Spleen (tissue), 11 donors: ENCODE data around the gene LRRC32. TPM values are rescaled to one million over a fixed set of nuclear protein-coding genes. Genes with fewer than 3 reads are reported as not detected.

Experiments
- DNase-seq: peaks from one replicate; pipeline ENCODE4 v3.0.0-alpha.2; 2020
- H3K27ac ChIP-seq, 8 donors: fragments of 200-600 bp; sonication (generic) in 7 of 8; 1 replicate in 4 of 8; 2 replicates in 4 of 8; pipeline versions ENCODE4 v1.5.0 to v1.8.0; 2016 to 2021; ENCODE audit warnings: inconsistent platforms in 4 of 8, mild to moderate bottlenecking in 4 of 8, moderate library complexity in 1 of 8
- H3K27me3 ChIP-seq, 7 donors: fragments of 200-600 bp; sonication (generic) in 6 of 7; replicated peaks in 1 of 7; 1 replicate in 4 of 7; 2 replicates in 3 of 7; pipeline versions ENCODE4 v1.5.0 to v1.8.0; 2016 to 2021; ENCODE audit warnings: inconsistent platforms in 3 of 7, mild to moderate bottlenecking in 1 of 7
- H3K36me3 ChIP-seq, 6 donors: fragments of 200-600 bp; sonication (generic) in 5 of 6; 1 replicate in 4 of 6; 2 replicates in 2 of 6; pipeline versions ENCODE4 v1.5.0 to v1.8.0; 2016 to 2021; ENCODE audit warnings: inconsistent platforms in 2 of 6
- H3K4me1 ChIP-seq, 6 donors: fragments of 200-600 bp; sonication (generic) in 5 of 6; 1 replicate in 3 of 6; 2 replicates in 3 of 6; pipeline versions ENCODE4 v1.5.0 to v1.8.0; 2016 to 2021; ENCODE audit warnings: inconsistent platforms in 3 of 6
- H3K4me3 ChIP-seq, 8 donors: fragments of 200-600 bp; sonication (generic) in 7 of 8; 1 replicate in 4 of 8; 2 replicates in 4 of 8; pipeline versions ENCODE4 v1.5.0 to v1.8.0; 2016 to 2021; ENCODE audit warnings: inconsistent platforms in 4 of 8, mild to moderate bottlenecking in 4 of 8, moderate library complexity in 2 of 8
- H3K9me3 ChIP-seq, 8 donors: fragments of 200-600 bp; sonication (generic) in 7 of 8; 1 replicate in 4 of 8; 2 replicates in 4 of 8; pipeline versions ENCODE4 v1.5.0 to v1.8.0; 2016 to 2021; ENCODE audit warnings: inconsistent platforms in 4 of 8
- CTCF ChIP-seq, 11 experiments: fragments of 200-600 bp in 7 of 11; fragments of 450-650 bp in 4 of 11; sonication (generic) in 4 of 11; IDR thresholded peaks in 8 of 11; conservative IDR thresholded peaks in 3 of 11; 1 replicate in 7 of 11; 2 replicates in 4 of 11; pipeline versions ENCODE4 v1.4.0 to v1.8.0; 2016 to 2021; ENCODE audit warnings: antibody characterized with exemption in 11 of 11, inconsistent platforms in 4 of 11, mild to moderate bottlenecking in 1 of 11
- POLR2A ChIP-seq, 3 donors: fragments of 450-650 bp; IDR thresholded peaks; one replicate each; pipeline ENCODE4 v1.5.1; 2017; ENCODE audit warnings: antibody characterized with exemption in 3 of 3, mild to moderate bottlenecking in 1 of 3
- POLR2AphosphoS5 ChIP-seq, 3 donors: sonication (generic); formaldehyde crosslinking; IDR thresholded peaks; one replicate each; pipeline ENCODE4 v1.5.1; 2017; ENCODE audit warnings: antibody characterized with exemption in 3 of 3
- WGBS, 5 donors: extraction: QIAGEN DNeasy Blood & Tissue Kit in 3 of 5; methylation state at CpG; one replicate each; pipeline versions ENCODE4 v1.1.5 to v1.1.7; 2013 to 2018; 5-methylcytosine and 5-hydroxymethylcytosine counted together
- intact Hi-C: fragments of 100-400 bp; cut with DNase I; formaldehyde crosslinking; loops from one replicate; pipeline ENCODE4 v1.15.0; 2023; ENCODE audit warnings: low total_unique reads
- polyA plus RNA-seq, 3 donors: library from polyadenylated mRNA; stranded (reverse); fragments of 200-250 nt; gene quantifications; one replicate each; pipeline ENCODE4 v1.2.1, GENCODE V29; 2013
- total RNA-seq, 7 donors: library from RNA; depleted of rRNA in 3 of 7; stranded (reverse); fragments of >200 nt in 3 of 7; fragmentation: NEBNext Ultra II Directional in 4 of 7; extraction: Animal tissue kit (Norgen Biotek cat#: 25700) in 4 of 7; gene quantifications; one replicate each; pipeline versions ENCODE4 v1.1.0 to v1.2.1, GENCODE V29; 2016 to 2021
- donor health status: healthy with polysubstance abuse.
- donor health status: DM: no; HTN: no; CAD: no; lungs with moderate emphysema.
- donor health status: DM: no; HTN: no; CAD: no.
- donor health status: Bipolar disorder and iron deficiency.
- donor health status: healthy.
- donor health status: DM: no; HTN: no; CAD: no.
- donor health status: DM: yes; HTN: yes; CAD: no.

Gene LRRC32
- total and polyA plus RNA-seq, 10 donors = 25.9 to 214 (median 74.3) TPM

GRCh38 chr11:76641905-76642304 lies 28.6 kb downstream of the LRRC32 start:
- 87 to 95% (median 90%) methylated on average over 4 of the region's 4 CpGs for WGBS, 5 donors
- no peak for TF ChIP-seq CTCF (IDR thresholded peaks at IDR 0.05 in 8 of 11, conservative IDR thresholded peaks at IDR 0.05 in 3 of 11)
- no peak for TF ChIP-seq POLR2A (IDR thresholded peaks at IDR 0.05)
- no peak for TF ChIP-seq POLR2AphosphoS5 (IDR thresholded peaks at IDR 0.05)
- Histone ChIP-seq H3K4me1 (peaks cover 12 to 26% (median 17%) of the 10 kb centered on the region in 6 donors), H3K4me3 (no peak overlapping the region), H3K9me3 (peaks cover 0 to 6% (median 3%) of the 10 kb centered on the region in 8 donors), H3K27ac (no peak overlapping the region), H3K27me3 (peaks cover 0 to 6% (median 0%) of the 10 kb centered on the region in 7 donors), H3K36me3 (no peaks in the 10 kb centered on the region)
- intact Hi-C loops = no loop called here
- DNase-seq = no peak

- H3K4me3 ChIP-seq = no peak overlapping the region
- H3K9me3 ChIP-seq = no peaks in the 10 kb centered on the region
- H3K36me3 ChIP-seq = no peaks in the 10 kb centered on the region
- intact Hi-C loops = no loop called here
- peaks cover 20 to 38% (median 28%) of the 10 kb centered on the region in 6 donors for H3K4me1 ChIP-seq
- 79 to 88% (median 86%) methylated on average over 5 of the region's 5 CpGs for WGBS, 5 donors
- no peak for TF ChIP-seq CTCF (IDR thresholded peaks at IDR 0.05 in 8 of 11, conservative IDR thresholded peaks at IDR 0.05 in 3 of 11)
- TF ChIP-seq POLR2AphosphoS5 (IDR thresholded peaks at IDR 0.05) = no peak
- TF ChIP-seq POLR2A (IDR thresholded peaks at IDR 0.05) = no peak
- peaks cover 0 to 6% (median 0%) of the 10 kb centered on the region in 7 donors for H3K27me3 ChIP-seq
- H3K27ac ChIP-seq = no peak overlapping the region
- DNase-seq = no peak
These were observed 30.0 kb downstream of the LRRC32 start for GRCh38 chr11:76640501-76640900.

- peaks cover 0 to 2% (median 0%) of the 10 kb centered on the region in 7 donors for H3K27me3 ChIP-seq
- TF ChIP-seq POLR2A (IDR thresholded peaks at IDR 0.05) = no peak
- 83 to 100% (median 90%) methylated on average over 2 of the region's 2 CpGs for WGBS, 5 donors
- H3K36me3 ChIP-seq = no peaks in the 10 kb centered on the region
- no peak overlapping the region for H3K4me3 ChIP-seq
- DNase-seq = no peak
- H3K9me3 ChIP-seq = no peaks in the 10 kb centered on the region
- H3K27ac ChIP-seq = no peak overlapping the region
- intact Hi-C loops = no loop called here
- H3K4me1 ChIP-seq = peaks cover 20 to 38% (median 28%) of the 10 kb centered on the region in 6 donors
These were observed 30.9 kb downstream of the LRRC32 start for GRCh38 chr11:76639621-76640020.

- intact Hi-C loops = no loop called here
These were observed 32.0 kb downstream of the LRRC32 start for GRCh38 chr11:76638270-76639197.

More at GRCh38 chr11:76638270-76639197, 32.0 kb downstream of the LRRC32 start:
- WGBS, 5 donors = 88 to 94% (median 91%) methylated on average over 9 to 11 of the region's 11 CpGs
- no peak for DNase-seq
- Histone ChIP-seq H3K4me1 (peaks cover 20 to 38% (median 28%) of the 10 kb centered on the region in 6 donors), H3K9me3 (no peaks in the 10 kb centered on the region), H3K27me3 (no peaks in the 10 kb centered on the region), H3K4me3 (no peak overlapping the region), H3K27ac (peak overlapping the region in 4 of 8 donors; percentile 58 to 73 (median 68)), H3K36me3 (no peaks in the 10 kb centered on the region)
- TF ChIP-seq POLR2AphosphoS5 (IDR thresholded peaks at IDR 0.05) (no peak), CTCF (IDR thresholded peaks at IDR 0.05 in 8 of 11, conservative IDR thresholded peaks at IDR 0.05 in 3 of 11) (no peak), POLR2A (IDR thresholded peaks at IDR 0.05) (no peak)
